Measurements from ENCODE around the gene PTPRG.

DNA sequence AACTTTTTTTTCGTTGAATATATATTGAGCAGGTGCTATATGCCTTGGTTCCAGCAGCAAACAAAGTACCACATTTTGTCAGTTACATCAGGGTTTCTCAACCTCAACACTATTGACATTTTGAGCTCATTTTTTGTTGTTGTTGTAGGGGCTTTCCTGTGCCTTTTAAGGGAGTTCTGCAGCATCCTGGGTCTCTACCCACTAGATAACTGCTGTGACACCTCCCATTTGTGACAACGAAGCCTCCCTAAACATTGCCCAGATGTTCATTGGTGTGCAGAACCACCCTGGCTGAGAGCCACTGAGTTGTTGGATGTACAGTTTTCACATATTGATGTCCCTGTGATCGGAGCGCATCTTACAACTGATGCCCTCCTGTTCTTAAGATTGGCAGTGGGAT is 382.6 kb downstream of the PTPRG start:
- TF ChIP-seq, protein P1, sequence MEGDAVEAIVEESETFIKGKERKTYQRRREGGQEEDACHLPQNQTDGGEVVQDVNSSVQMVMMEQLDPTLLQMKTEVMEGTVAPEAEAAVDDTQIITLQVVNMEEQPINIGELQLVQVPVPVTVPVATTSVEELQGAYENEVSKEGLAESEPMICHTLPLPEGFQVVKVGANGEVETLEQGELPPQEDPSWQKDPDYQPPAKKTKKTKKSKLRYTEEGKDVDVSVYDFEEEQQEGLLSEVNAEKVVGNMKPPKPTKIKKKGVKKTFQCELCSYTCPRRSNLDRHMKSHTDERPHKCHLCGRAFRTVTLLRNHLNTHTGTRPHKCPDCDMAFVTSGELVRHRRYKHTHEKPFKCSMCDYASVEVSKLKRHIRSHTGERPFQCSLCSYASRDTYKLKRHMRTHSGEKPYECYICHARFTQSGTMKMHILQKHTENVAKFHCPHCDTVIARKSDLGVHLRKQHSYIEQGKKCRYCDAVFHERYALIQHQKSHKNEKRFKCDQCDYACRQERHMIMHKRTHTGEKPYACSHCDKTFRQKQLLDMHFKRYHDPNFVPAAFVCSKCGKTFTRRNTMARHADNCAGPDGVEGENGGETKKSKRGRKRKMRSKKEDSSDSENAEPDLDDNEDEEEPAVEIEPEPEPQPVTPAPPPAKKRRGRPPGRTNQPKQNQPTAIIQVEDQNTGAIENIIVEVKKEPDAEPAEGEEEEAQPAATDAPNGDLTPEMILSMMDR (optimal IDR thresholded peaks at IDR 0.05 in 1 of 3, IDR thresholded peaks at IDR 0.05 in 1 of 3, conservative IDR thresholded peaks at IDR 0.05 in 1 of 3; ENCODE audit: extremely low read depth in 1 of 3, insufficient read depth in 2 of 3, low read length in 3 of 3) = no peak
- TF ChIP-seq EZH2 (IDR thresholded peaks at IDR 0.05; ENCODE audit: low read length) = no peak

Data from keratinocyte (primary cell).